ENCODE measurements around the gene IREB2. TPM values are rescaled to one million over a fixed set of nuclear protein-coding genes. Genes with fewer than 3 reads are reported as not detected.

IREB2 gene
- total RNA-seq, 2 experiments from 2014 or later: 84.3 to 89.0 TPM

- H3K4me3 Mint-ChIP-seq: peak overlapping the region; percentile 64
- Histone ChIP-seq H3K4me3 (ENCODE audit: low read length) (no peak overlapping the region), H3K4me1 (ENCODE audit: insufficient read depth, low read length) (peaks cover 34% of the 10 kb centered on the region), H3K27ac (ENCODE audit: low read depth in 1 of 2, low read length in 2 of 2) (no peak overlapping the region), H3K9me3 (ENCODE audit: control insufficient read depth in 1 of 2, insufficient read depth in 1 of 2, low read length in 2 of 2) (no peaks in the 10 kb centered on the region), H3K27me3 (ENCODE audit: control insufficient read depth in 1 of 2, insufficient read depth in 2 of 2, low read length in 2 of 2) (no peaks in the 10 kb centered on the region), H3K36me3 (ENCODE audit: insufficient read depth, low read length) (peaks cover 48% of the 10 kb centered on the region)
- peaks cover 65% of the 10 kb centered on the region for H3K4me1 Mint-ChIP-seq (ENCODE audit: low read depth)
- H3K9me3 Mint-ChIP-seq: no peaks in the 10 kb centered on the region
- DNase-seq: no peak
- ChIA-PET CTCF (interaction anchor here (1.0 kb wide), 1 partner anchor 18 kb away, joined by 3 read pairs; no protein-coding TSS in a partner anchor), POLR2A (no interaction called here)
- TF ChIP-seq CTCF (IDR thresholded peaks at IDR 0.05): no peak
- H3K36me3 Mint-ChIP-seq (ENCODE audit: low read depth): peaks cover 71% of the 10 kb centered on the region
- H3K27ac Mint-ChIP-seq: peak overlapping the region; percentile 53
- no peak for ATAC-seq (ENCODE audit: poor library complexity)
- intact Hi-C loops (cut with DNase I, micrococcal nuclease): no loop called here
- no peaks in the 10 kb centered on the region for H3K27me3 Mint-ChIP-seq
Measured at GRCh38 chr15:78440375-78441373, 2.7 kb downstream of the IREB2 start.

- POLR2A ChIA-PET: interaction anchor here (0.6 kb wide), 1 partner anchor 21 kb away, joined by 3 read pairs; no protein-coding TSS in a partner anchor
- H3K27ac ChIP-seq (ENCODE audit: low read depth in 1 of 2, low read length in 2 of 2): no peak overlapping the region
- intact Hi-C loops (cut with DNase I, micrococcal nuclease): no loop called here
- no peak overlapping the region for H3K4me3 Mint-ChIP-seq
- H3K9me3 ChIP-seq (ENCODE audit: control insufficient read depth in 1 of 2, insufficient read depth in 1 of 2, low read length in 2 of 2): no peaks in the 10 kb centered on the region
- no peak overlapping the region for H3K27ac Mint-ChIP-seq
- no peaks in the 10 kb centered on the region for H3K9me3 Mint-ChIP-seq
- TF ChIP-seq CTCF (IDR thresholded peaks at IDR 0.05): no peak
- H3K4me1 Mint-ChIP-seq (ENCODE audit: low read depth): peaks cover 68% of the 10 kb centered on the region
- DNase-seq (no peak), ATAC-seq (ENCODE audit: poor library complexity) (no peak)
- H3K4me3 ChIP-seq (ENCODE audit: low read length): no peak overlapping the region
- no peaks in the 10 kb centered on the region for H3K27me3 ChIP-seq (ENCODE audit: control insufficient read depth in 1 of 2, insufficient read depth in 2 of 2, low read length in 2 of 2)
- peaks cover 82% of the 10 kb centered on the region for H3K36me3 Mint-ChIP-seq (ENCODE audit: low read depth)
- peaks cover 24% of the 10 kb centered on the region for H3K4me1 ChIP-seq (ENCODE audit: insufficient read depth, low read length)
- CTCF ChIA-PET: no interaction called here
- H3K27me3 Mint-ChIP-seq: no peaks in the 10 kb centered on the region
- H3K36me3 ChIP-seq (ENCODE audit: insufficient read depth, low read length): peaks cover 69% of the 10 kb centered on the region
Measured at GRCh38 chr15:78444255-78444654, 6.2 kb downstream of the IREB2 start.

GRCh38 chr15:78445875-78446274, 7.9 kb downstream of the IREB2 start:
- H3K27ac ChIP-seq (ENCODE audit: low read depth in 1 of 2, low read length in 2 of 2): no peak overlapping the region
- Mint-ChIP-seq H3K36me3 (ENCODE audit: low read depth) (peaks cover 83% of the 10 kb centered on the region), H3K4me1 (ENCODE audit: low read depth) (peaks cover 70% of the 10 kb centered on the region), H3K4me3 (no peak overlapping the region), H3K27me3 (no peaks in the 10 kb centered on the region), H3K9me3 (no peaks in the 10 kb centered on the region), H3K27ac (no peak overlapping the region)
- no peak for TF ChIP-seq CTCF (IDR thresholded peaks at IDR 0.05)
- peaks cover 12% of the 10 kb centered on the region for H3K4me1 ChIP-seq (ENCODE audit: insufficient read depth, low read length)
- intact Hi-C loops (cut with DNase I, micrococcal nuclease): no loop called here
- ATAC-seq (ENCODE audit: poor library complexity) (no peak), DNase-seq (no peak)
- ChIA-PET POLR2A (interaction anchor here (0.9 kb wide), 1 partner anchor 8 kb away, joined by 3 read pairs; the partner anchor contains the start of gene IREB2), CTCF (no interaction called here)
- H3K4me3 ChIP-seq (ENCODE audit: low read length): no peak overlapping the region
- H3K27me3 ChIP-seq (ENCODE audit: control insufficient read depth in 1 of 2, insufficient read depth in 2 of 2, low read length in 2 of 2): no peaks in the 10 kb centered on the region
- H3K9me3 ChIP-seq (ENCODE audit: control insufficient read depth in 1 of 2, insufficient read depth in 1 of 2, low read length in 2 of 2): no peaks in the 10 kb centered on the region
- H3K36me3 ChIP-seq (ENCODE audit: insufficient read depth, low read length): peaks cover 62% of the 10 kb centered on the region

Measured in CD4-positive, alpha-beta T cell (primary cell).